GM13977 (cell line): ENCODE results near the gene DCLK1.
"Not testable (repeated sequence)": the region's sequence is repeated elsewhere in the genome, so short reads cannot be mapped to it uniquely, and the experiment has no call there.

Source experiments
- DNase-seq: peaks from one replicate; pipeline ENCODE4 v3.0.0; 2012; ENCODE audit warnings: low spot score
- CTCF ChIP-seq: IDR thresholded peaks from 2 replicates; pipeline ENCODE4 v1.5.1; 2012; ENCODE audit warnings: mild to moderate bottlenecking, control low read depth; ENCODE audit not compliant: insufficient read depth; ENCODE audit errors: extremely low read depth, missing control alignments
- in situ Hi-C: fragments of 300-500 bp; cut with MboI; formaldehyde crosslinking; loops from one replicate; pipeline ENCODE4 v1.12.0; 2022; ENCODE audit warnings: low sequenced_read_pairs, low pct_unique_long_range_greater_than_20kb, mixed read lengths, inconsistent platforms; ENCODE audit not compliant: unreplicated experiment

The DCLK1 gene

GRCh38 chr13:35990196-35990595 is 141.0 kb downstream of the DCLK1 start:
- no peak for TF ChIP-seq CTCF
- in situ Hi-C loops, result loop anchor here (25.0 kb wide), 1 partner anchor 272 kb away; no protein-coding TSS in a partner anchor
- no peak for DNase-seq

DNA sequence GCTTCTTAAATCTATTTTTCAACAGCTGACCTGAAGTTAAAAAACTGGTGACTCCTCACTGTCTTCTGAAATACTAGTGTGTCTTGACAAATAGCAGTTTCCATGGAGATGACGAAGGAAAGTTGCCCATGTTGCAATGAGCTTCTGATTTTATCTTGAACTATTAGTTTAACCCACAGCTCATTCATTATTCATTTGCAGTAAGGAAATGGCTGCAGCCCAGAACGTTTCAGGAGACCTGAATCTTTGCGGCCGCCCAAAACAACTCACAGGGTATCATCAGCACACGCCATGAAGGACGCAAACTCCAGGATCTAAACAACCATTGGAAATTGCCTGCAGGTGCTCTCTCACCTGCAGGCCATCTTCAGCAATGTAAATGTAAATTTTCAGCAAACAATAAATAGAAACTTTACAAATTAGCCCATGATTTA is 142.5 kb downstream of the DCLK1 start:
- no peak for DNase-seq
- no peak for TF ChIP-seq CTCF
- in situ Hi-C loops, result loop anchor here (25.0 kb wide), 1 partner anchor 274 kb away; no protein-coding TSS in a partner anchor

GRCh38 chr13:35987572-35988513 is 143.3 kb downstream of the DCLK1 start:
- in situ Hi-C loops, result loop anchor here (25.0 kb wide), 1 partner anchor 274 kb away; no protein-coding TSS in a partner anchor
- no peak for DNase-seq
- TF ChIP-seq CTCF, result no peak

DNA sequence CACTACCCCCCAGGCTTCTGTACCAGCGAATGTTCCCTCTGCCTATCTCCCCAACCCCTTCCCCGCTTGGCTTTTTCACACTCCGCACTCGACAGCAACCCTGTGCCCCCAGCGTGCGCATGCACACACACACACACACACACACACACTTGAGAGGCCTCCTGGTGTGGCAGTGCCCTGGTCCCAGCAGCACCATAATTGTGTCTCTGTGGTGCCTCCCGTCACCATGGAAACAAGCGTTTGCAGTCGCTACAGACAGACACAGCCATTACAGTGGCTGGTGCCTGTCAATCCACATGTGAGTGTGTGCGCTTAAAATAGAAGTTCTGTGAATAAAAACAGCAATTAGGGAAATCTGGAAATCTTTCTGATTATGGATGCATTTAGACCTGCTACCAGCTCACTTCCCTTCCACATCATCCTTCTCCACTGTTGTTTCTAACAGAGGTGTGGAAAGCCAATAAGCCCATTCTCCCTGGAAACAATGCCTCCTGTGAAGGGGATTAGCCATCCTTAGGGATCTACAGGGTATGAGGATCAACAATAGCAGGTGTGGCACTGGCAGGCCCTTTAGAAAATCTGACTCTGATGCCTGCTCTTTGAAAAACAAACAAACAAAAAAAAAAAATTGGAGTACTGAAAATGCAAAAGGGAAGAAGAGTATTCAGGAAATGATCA is 146.3 kb downstream of the DCLK1 start:
- in situ Hi-C loops, result loop anchor here (25.0 kb wide), 1 partner anchor 277 kb away; no protein-coding TSS in a partner anchor
- no peak for DNase-seq
- no peak for TF ChIP-seq CTCF

- no peak for TF ChIP-seq CTCF
- in situ Hi-C loops, result loop anchor here (25.0 kb wide), 1 partner anchor 278 kb away; no protein-coding TSS in a partner anchor
- DNase-seq, result no peak
Measured at GRCh38 chr13:35984287-35984686, 146.9 kb downstream of the DCLK1 start.

DNA sequence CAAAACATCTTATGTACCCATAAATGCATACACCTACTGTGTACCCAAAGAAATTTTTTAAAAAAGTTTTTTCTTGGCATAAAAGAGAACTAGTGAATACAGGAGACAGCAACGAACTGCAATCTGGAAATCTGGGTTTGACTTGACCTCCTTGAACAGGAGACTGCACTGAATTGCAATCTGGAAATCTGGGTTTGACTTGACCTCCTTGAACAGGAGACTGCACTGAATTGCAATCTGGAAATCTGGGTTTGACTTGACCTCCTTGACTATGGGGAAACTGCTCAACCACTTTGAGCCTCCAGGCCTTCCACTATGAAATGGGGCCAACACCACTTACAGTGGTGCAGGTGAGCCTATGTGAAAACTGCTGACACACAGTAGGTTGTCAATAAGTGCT is 147.5 kb downstream of the DCLK1 start:
- not testable (repeated sequence) for DNase-seq

GRCh38 chr13:35983206-35983605 is 148.0 kb downstream of the DCLK1 start:
- TF ChIP-seq CTCF, result no peak
- in situ Hi-C loops, result loop anchor here (25.0 kb wide), 1 partner anchor 279 kb away; no protein-coding TSS in a partner anchor
- DNase-seq, result no peak

More for the DNA sequence above, 147.5 kb downstream of the DCLK1 start:
- in situ Hi-C loops, result loop anchor here (25.0 kb wide), 1 partner anchor 279 kb away; no protein-coding TSS in a partner anchor
